Measurements from ENCODE around the gene DDX23. TPM values are rescaled to one million over a fixed set of nuclear protein-coding genes. Genes with fewer than 3 reads are reported as not detected.
A peak's percentile ranks its signal among the peaks of the same experiment; 100 is the strongest.

Gene DDX23
- polyA plus RNA-seq, 4 donors: 89.1 to 104 (median 96.5) TPM

GRCh38 chr12:48826209-48826855 lies 25.6 kb downstream of the DDX23 start:
- DNase-seq (ENCODE audit: low read depth in 4 of 4, low spot score in 3 of 4): no peak

GRCh38 chr12:48824905-48825304 lies 27.1 kb downstream of the DDX23 start:
- DNase-seq (ENCODE audit: low read depth in 4 of 4, low spot score in 3 of 4): no peak

- DNase-seq (ENCODE audit: low read depth in 4 of 4, low spot score in 3 of 4): no peak
Observed at GRCh38 chr12:48824112-48824511, 27.9 kb downstream of the DDX23 start.

- no peak for DNase-seq (ENCODE audit: low read depth in 4 of 4, low spot score in 3 of 4)
Observed at GRCh38 chr12:48823281-48823680, 28.7 kb downstream of the DDX23 start.

- no peak for DNase-seq (ENCODE audit: low read depth in 4 of 4, low spot score in 3 of 4)
Observed at GRCh38 chr12:48822711-48823110, 29.3 kb downstream of the DDX23 start.

GRCh38 chr12:48822139-48822538 lies 29.8 kb downstream of the DDX23 start:
- DNase-seq (ENCODE audit: low read depth in 4 of 4, low spot score in 3 of 4): no peak

- DNase-seq (ENCODE audit: low read depth in 4 of 4, low spot score in 3 of 4): no peak
Observed at GRCh38 chr12:48819986-48820725, 31.8 kb downstream of the DDX23 start.

GRCh38 chr12:48818831-48819590 lies 33.0 kb downstream of the DDX23 start:
- no peak for DNase-seq (ENCODE audit: low read depth in 4 of 4, low spot score in 3 of 4)

- DNase-seq (ENCODE audit: low read depth in 4 of 4, low spot score in 3 of 4): peak in 2 of 4 donors; percentile 49 to 54
Observed at GRCh38 chr12:48817873-48818830, 33.8 kb downstream of the DDX23 start, which contains the start of gene CACNB3. TSS of gene CACNB3 (plus strand) at chr12:48818496. CDS start at chr12:48818930, 434 bp downstream.

GRCh38 chr12:48816143-48816854 lies 35.7 kb downstream of the DDX23 start:
- no peak for DNase-seq (ENCODE audit: low read depth in 4 of 4, low spot score in 3 of 4)

- peak in 3 of 4 donors; percentile 75 to 80 (median 80) for DNase-seq (ENCODE audit: low read depth in 4 of 4, low spot score in 3 of 4)
Observed at GRCh38 chr12:48815126-48816110, 36.5 kb downstream of the DDX23 start.

GRCh38 chr12:48814262-48815125 lies 37.5 kb downstream of the DDX23 start:
- peak in 2 of 4 donors; percentile 54 to 72 for DNase-seq (ENCODE audit: low read depth in 4 of 4, low spot score in 3 of 4)

GRCh38 chr12:48813465-48814261 lies 38.3 kb downstream of the DDX23 start:
- DNase-seq (ENCODE audit: low read depth in 4 of 4, low spot score in 3 of 4): no peak

- DNase-seq (ENCODE audit: low read depth in 4 of 4, low spot score in 3 of 4): no peak
Observed at GRCh38 chr12:48812389-48812788, 39.6 kb downstream of the DDX23 start.

GRCh38 chr12:48811437-48812090 lies 40.4 kb downstream of the DDX23 start:
- DNase-seq (ENCODE audit: low read depth in 4 of 4, low spot score in 3 of 4): no peak

- peak in 1 of 4 donors; percentile 55 for DNase-seq (ENCODE audit: low read depth in 4 of 4, low spot score in 3 of 4)
Observed at GRCh38 chr12:48810903-48811431, 41.0 kb downstream of the DDX23 start.

Measured in right renal pelvis (tissue), 4 donors.